ENCODE results near the gene APCDD1.

GRCh38 chr18:10533111-10533510 lies 78.7 kb downstream of the APCDD1 start:
- TF ChIP-seq ZBTB7A (IDR thresholded peaks at IDR 0.05; ENCODE audit: low read depth), result no peak
- TF ChIP-seq TAF1 (IDR thresholded peaks at IDR 0.05; ENCODE audit: low read depth), result no peak

All from Ishikawa (cell line).